ENCODE results near the gene MAN1A1.
"Not testable (repeated sequence)": the region's sequence is repeated elsewhere in the genome, so short reads cannot be mapped to it uniquely, and the experiment has no call there.

Gene MAN1A1

DNA sequence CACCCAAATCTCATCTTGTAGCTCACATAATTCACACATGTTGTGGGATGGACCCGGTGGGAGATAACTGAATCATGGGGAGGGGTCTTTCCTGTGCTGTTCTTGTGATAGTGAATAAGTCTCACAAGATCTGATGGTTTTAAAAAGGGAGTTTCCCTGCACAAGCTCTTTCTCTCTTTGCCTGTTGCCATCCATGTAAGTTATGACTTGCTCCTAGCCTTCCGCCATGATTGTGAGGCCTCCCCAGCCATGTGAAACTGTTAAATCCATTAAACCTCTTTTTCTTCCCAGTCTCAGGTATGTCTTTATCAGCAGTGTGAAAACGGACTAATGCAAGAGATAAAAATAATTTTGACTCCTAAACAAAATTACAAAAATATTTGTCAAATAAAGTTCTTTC lies 58.5 kb downstream of the MAN1A1 start:
- not testable (repeated sequence) for H2AK5ac ChIP-seq (ENCODE audit: low read depth, low read length); H3K27ac ChIP-seq (replicated peaks; ENCODE audit: low read length); H4K8ac ChIP-seq (ENCODE audit: low read depth, low read length); H2BK12ac ChIP-seq (ENCODE audit: low read length); H3K27me3 ChIP-seq (ENCODE audit: control insufficient read depth in 3 of 3, insufficient read depth in 3 of 3, low read depth in 1 of 3, low read length in 3 of 3); H2BK5ac ChIP-seq (ENCODE audit: low read length); H2AFZ ChIP-seq (ENCODE audit: low read length); H3K18ac ChIP-seq (ENCODE audit: low read length); H3K4me3 ChIP-seq (ENCODE audit: low read length in 2 of 2); H3K14ac ChIP-seq (ENCODE audit: low read length); H3K79me1 ChIP-seq (ENCODE audit: low read depth, low read length); H3K4me2 ChIP-seq (ENCODE audit: insufficient read depth, low read length, poor library complexity, severe bottlenecking); H3K9ac ChIP-seq (ENCODE audit: low read depth, low read length, poor library complexity); H3K4ac ChIP-seq (ENCODE audit: low read length); H2BK15ac ChIP-seq (ENCODE audit: low read length); H3K4me1 ChIP-seq (ENCODE audit: control insufficient read depth in 2 of 2, insufficient read depth in 1 of 2, low read depth in 1 of 2, low read length in 2 of 2); DNase-seq (ENCODE audit: low spot score); H3K23ac ChIP-seq (ENCODE audit: low read depth, low read length, poor library complexity); H3K36me3 ChIP-seq (replicated peaks in 1 of 2; ENCODE audit: control insufficient read depth in 2 of 2, insufficient read depth in 2 of 2, low read length in 2 of 2); H2BK120ac ChIP-seq (ENCODE audit: low read depth, low read length); H3K9me3 ChIP-seq (replicated peaks in 1 of 2; ENCODE audit: control insufficient read depth in 2 of 2, insufficient read depth in 1 of 2, low read depth in 1 of 2, low read length in 2 of 2); H4K91ac ChIP-seq (ENCODE audit: low read depth, low read length, poor library complexity)
- WGBS, 2 donors (ENCODE audit: extremely low coverage in 2 of 2, insufficient read length in 2 of 2, insufficient replicate concordance in 1 of 2) = no CpG with 5 or more reads among the region's 3 CpGs

DNA sequence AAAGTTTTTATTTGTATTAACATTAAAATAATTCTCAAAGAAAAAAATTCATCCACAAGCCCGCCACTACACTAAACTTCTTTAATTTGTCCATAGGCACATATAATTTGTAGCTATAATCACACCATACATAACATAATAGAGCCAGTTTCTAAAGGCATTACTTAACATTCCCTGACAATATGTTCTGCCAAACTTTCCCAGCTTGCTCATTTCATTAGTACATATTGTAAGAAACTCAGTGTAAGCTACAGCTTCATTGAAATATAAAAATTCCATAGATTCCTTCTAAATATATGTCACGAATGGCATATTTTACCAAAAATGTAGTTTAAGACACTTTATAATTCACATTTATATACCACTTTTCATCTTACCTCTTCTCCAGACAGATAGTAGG lies 59.3 kb downstream of the MAN1A1 start:
- Histone ChIP-seq H2BK5ac (ENCODE audit: low read length) (no peak overlapping the region), H3K27ac (replicated peaks; ENCODE audit: low read length) (no peak overlapping the region), H3K4me1 (ENCODE audit: control insufficient read depth in 2 of 2, insufficient read depth in 1 of 2, low read depth in 1 of 2, low read length in 2 of 2) (peaks cover 2 to 3% of the 10 kb centered on the region in 2 donors), H3K23ac (ENCODE audit: low read depth, low read length, poor library complexity) (no peak overlapping the region), H2BK120ac (ENCODE audit: low read depth, low read length) (no peak overlapping the region), H3K4ac (ENCODE audit: low read length) (no peak overlapping the region), H2AFZ (ENCODE audit: low read length) (no peak overlapping the region), H4K8ac (ENCODE audit: low read depth, low read length) (no peak overlapping the region), H3K18ac (ENCODE audit: low read length) (no peak overlapping the region), H3K27me3 (ENCODE audit: control insufficient read depth in 3 of 3, insufficient read depth in 3 of 3, low read depth in 1 of 3, low read length in 3 of 3) (no peaks in the 10 kb centered on the region), H3K14ac (ENCODE audit: low read length) (no peak overlapping the region), H3K4me3 (ENCODE audit: low read length in 2 of 2) (no peak overlapping the region), H4K91ac (ENCODE audit: low read depth, low read length, poor library complexity) (no peak overlapping the region), H2AK5ac (ENCODE audit: low read depth, low read length) (no peak overlapping the region), H2BK15ac (ENCODE audit: low read length) (no peak overlapping the region), H3K79me1 (ENCODE audit: low read depth, low read length) (no peaks in the 10 kb centered on the region), H3K9me3 (replicated peaks in 1 of 2; ENCODE audit: control insufficient read depth in 2 of 2, insufficient read depth in 1 of 2, low read depth in 1 of 2, low read length in 2 of 2) (no peaks in the 10 kb centered on the region), H3K9ac (ENCODE audit: low read depth, low read length, poor library complexity) (no peak overlapping the region), H3K4me2 (ENCODE audit: insufficient read depth, low read length, poor library complexity, severe bottlenecking) (no peak overlapping the region), H3K36me3 (replicated peaks in 1 of 2; ENCODE audit: control insufficient read depth in 2 of 2, insufficient read depth in 2 of 2, low read length in 2 of 2) (no peaks in the 10 kb centered on the region), H2BK12ac (ENCODE audit: low read length) (no peak overlapping the region)
- DNase-seq (ENCODE audit: low spot score) = no peak
- WGBS, 2 donors (ENCODE audit: extremely low coverage in 2 of 2, insufficient read length in 2 of 2, insufficient replicate concordance in 1 of 2) = no CpG with 5 or more reads among the region's 2 CpGs

DNA sequence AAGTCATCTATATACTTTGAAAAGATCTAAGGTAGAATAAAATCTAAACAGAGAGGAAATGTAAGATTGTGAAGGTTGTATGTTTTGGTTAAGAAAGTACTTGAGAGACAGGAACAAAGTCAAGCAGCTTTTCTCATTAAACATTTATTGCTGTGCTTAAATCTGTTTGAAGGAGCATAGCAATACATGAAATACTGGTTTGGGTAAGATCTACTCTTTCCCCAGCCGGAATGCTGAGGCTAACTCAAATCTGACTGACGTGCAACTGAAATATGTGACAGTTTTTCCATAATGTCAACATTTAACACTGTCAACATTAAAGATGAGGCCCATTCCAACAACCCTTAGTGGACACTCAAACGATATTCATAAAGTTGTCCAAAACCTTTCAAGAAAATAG lies 59.9 kb downstream of the MAN1A1 start:
- no peaks in the 10 kb centered on the region for H3K9me3 ChIP-seq (replicated peaks in 1 of 2; ENCODE audit: control insufficient read depth in 2 of 2, insufficient read depth in 1 of 2, low read depth in 1 of 2, low read length in 2 of 2)
- DNase-seq (ENCODE audit: low spot score) = no peak
- H3K36me3 ChIP-seq (replicated peaks in 1 of 2; ENCODE audit: control insufficient read depth in 2 of 2, insufficient read depth in 2 of 2, low read length in 2 of 2) = no peaks in the 10 kb centered on the region
- no peak overlapping the region for H3K4ac ChIP-seq (ENCODE audit: low read length)
- no peak overlapping the region for H2BK12ac ChIP-seq (ENCODE audit: low read length)
- no peak overlapping the region for H3K4me3 ChIP-seq (ENCODE audit: low read length in 2 of 2)
- H3K14ac ChIP-seq (ENCODE audit: low read length) = no peak overlapping the region
- H3K18ac ChIP-seq (ENCODE audit: low read length) = no peak overlapping the region
- H3K9ac ChIP-seq (ENCODE audit: low read depth, low read length, poor library complexity) = no peak overlapping the region
- no peak overlapping the region for H4K91ac ChIP-seq (ENCODE audit: low read depth, low read length, poor library complexity)
- H3K27me3 ChIP-seq (ENCODE audit: control insufficient read depth in 3 of 3, insufficient read depth in 3 of 3, low read depth in 1 of 3, low read length in 3 of 3) = no peaks in the 10 kb centered on the region
- no peak overlapping the region for H3K23ac ChIP-seq (ENCODE audit: low read depth, low read length, poor library complexity)
- no peak overlapping the region for H2BK120ac ChIP-seq (ENCODE audit: low read depth, low read length)
- no peak overlapping the region for H3K4me2 ChIP-seq (ENCODE audit: insufficient read depth, low read length, poor library complexity, severe bottlenecking)
- H3K27ac ChIP-seq (replicated peaks; ENCODE audit: low read length) = no peak overlapping the region
- no peaks in the 10 kb centered on the region for H3K79me1 ChIP-seq (ENCODE audit: low read depth, low read length)
- no peak overlapping the region for H2BK5ac ChIP-seq (ENCODE audit: low read length)
- no peak overlapping the region for H2AK5ac ChIP-seq (ENCODE audit: low read depth, low read length)
- no peak overlapping the region for H2BK15ac ChIP-seq (ENCODE audit: low read length)
- H4K8ac ChIP-seq (ENCODE audit: low read depth, low read length) = no peak overlapping the region
- no CpG with 5 or more reads among the region's 3 CpGs for whole genome bisulfite sequencing, 2 donors (ENCODE audit: extremely low coverage in 2 of 2, insufficient read length in 2 of 2, insufficient replicate concordance in 1 of 2)
- peaks cover 2 to 3% of the 10 kb centered on the region in 2 donors for H3K4me1 ChIP-seq (ENCODE audit: control insufficient read depth in 2 of 2, insufficient read depth in 1 of 2, low read depth in 1 of 2, low read length in 2 of 2)
- no peak overlapping the region for H2AFZ ChIP-seq (ENCODE audit: low read length)

DNA sequence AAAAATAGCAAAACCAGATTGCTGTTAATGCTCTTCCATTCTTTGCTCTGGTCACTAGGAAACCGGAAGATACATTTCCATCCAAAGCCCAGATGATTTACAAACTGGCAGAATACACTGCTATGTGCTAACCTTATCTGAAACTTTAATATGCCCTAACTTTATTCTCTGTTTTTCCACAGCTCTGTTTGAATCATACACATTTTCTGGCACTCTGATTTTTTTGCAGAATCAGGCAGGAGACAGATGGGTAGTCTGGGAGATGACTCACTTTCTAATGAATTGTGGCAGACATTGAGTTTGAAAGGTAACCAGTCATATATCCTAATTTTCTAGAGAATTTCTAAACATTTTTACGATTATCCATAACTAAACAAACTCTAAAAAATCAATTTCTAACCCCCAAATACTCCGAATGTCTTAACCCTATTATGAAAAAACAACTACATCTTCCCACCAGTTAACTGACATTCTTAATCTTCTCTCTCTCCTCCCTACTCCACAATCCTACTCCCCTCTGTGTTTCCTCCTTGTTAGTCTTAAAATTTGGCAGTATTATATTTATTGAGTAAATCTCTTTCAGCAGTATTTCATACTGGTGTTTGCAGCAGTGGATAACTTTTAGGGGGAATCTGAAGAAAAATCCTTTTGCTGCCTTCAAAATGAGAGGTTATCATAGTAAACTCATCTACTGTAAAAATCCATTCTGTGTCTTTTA lies 63.5 kb downstream of the MAN1A1 start:
- WGBS, 2 donors (ENCODE audit: extremely low coverage in 2 of 2, insufficient read length in 2 of 2, insufficient replicate concordance in 1 of 2) = 100% methylated on average over 2 of the region's 3 CpGs
- H3K79me1 ChIP-seq (ENCODE audit: low read depth, low read length) = no peaks in the 10 kb centered on the region
- no peak overlapping the region for H2BK5ac ChIP-seq (ENCODE audit: low read length)

More for the DNA sequence above, 63.5 kb downstream of the MAN1A1 start:
- Histone ChIP-seq H4K91ac (ENCODE audit: low read depth, low read length, poor library complexity) (no peak overlapping the region), H3K14ac (ENCODE audit: low read length) (no peak overlapping the region), H3K27ac (replicated peaks; ENCODE audit: low read length) (no peak overlapping the region), H3K36me3 (replicated peaks in 1 of 2; ENCODE audit: control insufficient read depth in 2 of 2, insufficient read depth in 2 of 2, low read length in 2 of 2) (no peaks in the 10 kb centered on the region), H2BK15ac (ENCODE audit: low read length) (no peak overlapping the region), H3K18ac (ENCODE audit: low read length) (no peak overlapping the region), H3K4ac (ENCODE audit: low read length) (no peak overlapping the region), H3K4me1 (ENCODE audit: control insufficient read depth in 2 of 2, insufficient read depth in 1 of 2, low read depth in 1 of 2, low read length in 2 of 2) (no peaks in the 10 kb centered on the region), H2AK5ac (ENCODE audit: low read depth, low read length) (no peak overlapping the region), H2AFZ (ENCODE audit: low read length) (no peak overlapping the region), H3K9me3 (replicated peaks in 1 of 2; ENCODE audit: control insufficient read depth in 2 of 2, insufficient read depth in 1 of 2, low read depth in 1 of 2, low read length in 2 of 2) (no peaks in the 10 kb centered on the region), H3K27me3 (ENCODE audit: control insufficient read depth in 3 of 3, insufficient read depth in 3 of 3, low read depth in 1 of 3, low read length in 3 of 3) (no peaks in the 10 kb centered on the region), H2BK120ac (ENCODE audit: low read depth, low read length) (no peak overlapping the region), H4K8ac (ENCODE audit: low read depth, low read length) (no peak overlapping the region), H3K4me2 (ENCODE audit: insufficient read depth, low read length, poor library complexity, severe bottlenecking) (no peak overlapping the region), H3K23ac (ENCODE audit: low read depth, low read length, poor library complexity) (no peak overlapping the region), H3K4me3 (ENCODE audit: low read length in 2 of 2) (no peak overlapping the region), H2BK12ac (ENCODE audit: low read length) (no peak overlapping the region), H3K9ac (ENCODE audit: low read depth, low read length, poor library complexity) (no peak overlapping the region)
- no peak for DNase-seq (ENCODE audit: low spot score)
